IPS-15b (cell line): ENCODE results near the gene CT45A3.
"Not testable (repeated sequence)": the region's sequence is repeated elsewhere in the genome, so short reads cannot be mapped to it uniquely, and the experiment has no call there.

Source experiments
- H3K27me3 ChIP-seq: one replicate; pipeline ENCODE4 v1.6.1; 2013; ENCODE audit warnings: low read length; ENCODE audit not compliant: control insufficient read depth, insufficient read depth
- H3K36me3 ChIP-seq: one replicate; pipeline ENCODE4 v1.6.1; 2013; ENCODE audit warnings: low read length; ENCODE audit not compliant: control insufficient read depth, insufficient read depth
- H3K4me1 ChIP-seq: one replicate; pipeline ENCODE4 v1.6.1; 2013; ENCODE audit warnings: mild to moderate bottlenecking, low read length; ENCODE audit not compliant: control insufficient read depth, insufficient read depth
- H3K4me3 ChIP-seq: one replicate; pipeline ENCODE4 v1.5.1; 2013; ENCODE audit warnings: low read depth, low read length
- H3K9ac ChIP-seq: one replicate; pipeline ENCODE4 v1.6.1; 2013; ENCODE audit warnings: low read depth, mild to moderate bottlenecking, low read length
- H3K9me3 ChIP-seq: one replicate; pipeline ENCODE4 v1.6.1; 2013; ENCODE audit warnings: mild to moderate bottlenecking, low read length; ENCODE audit not compliant: control insufficient read depth, insufficient read depth

The CT45A3 gene, protein sequence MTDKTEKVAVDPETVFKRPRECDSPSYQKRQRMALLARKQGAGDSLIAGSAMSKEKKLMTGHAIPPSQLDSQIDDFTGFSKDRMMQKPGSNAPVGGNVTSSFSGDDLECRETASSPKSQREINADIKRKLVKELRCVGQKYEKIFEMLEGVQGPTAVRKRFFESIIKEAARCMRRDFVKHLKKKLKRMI

DNA sequence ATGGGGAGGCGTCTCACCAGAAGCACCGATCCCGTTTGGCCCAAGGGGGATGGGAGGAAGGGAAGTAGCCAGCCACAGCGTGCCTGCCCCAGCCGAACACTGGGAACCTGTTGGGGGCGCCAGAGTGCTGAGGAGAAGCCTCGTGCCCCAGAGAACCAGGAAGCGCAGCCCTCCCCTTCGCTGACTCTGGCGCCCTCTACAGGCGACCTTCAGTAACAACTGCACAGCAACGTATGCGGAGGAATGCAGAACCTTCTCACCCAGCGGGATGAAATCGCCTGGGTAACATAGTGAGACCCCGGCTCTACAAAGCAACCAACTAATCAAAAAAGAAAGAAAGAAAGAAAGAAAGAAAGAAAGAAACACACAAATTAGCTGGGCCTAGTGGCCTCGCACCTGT is at the start of gene CT45A3:
CT45A3 (minus strand) TSS at position 101 of the 400 bp plus-strand sequence. CDS start 3,747 bp downstream, outside the sequence.
- H3K36me3 ChIP-seq, H3K4me1 ChIP-seq, H3K4me3 ChIP-seq, H3K9me3 ChIP-seq, H3K27me3 ChIP-seq, H3K9ac ChIP-seq: not testable (repeated sequence)

DNA sequence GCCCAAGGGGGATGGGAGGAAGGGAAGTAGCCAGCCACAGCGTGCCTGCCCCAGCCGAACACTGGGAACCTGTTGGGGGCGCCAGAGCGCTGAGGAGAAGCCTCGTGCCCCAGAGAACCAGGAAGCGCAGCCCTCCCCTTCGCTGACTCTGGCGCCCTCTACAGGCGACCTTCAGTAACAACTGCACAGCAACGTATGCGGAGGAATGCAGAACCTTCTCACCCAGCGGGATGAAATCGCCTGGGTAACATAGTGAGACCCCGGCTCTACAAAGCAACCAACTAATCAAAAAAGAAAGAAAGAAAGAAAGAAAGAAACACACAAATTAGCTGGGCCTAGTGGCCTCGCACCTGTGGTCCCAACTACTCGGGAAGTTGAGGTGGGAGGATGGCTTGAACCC is 34.7 kb upstream of the CT45A3 start, which contains the start of gene CT45A6:
CT45A6 (minus strand) TSS at position 101 of the 400 bp plus-strand sequence. CDS start 3,794 bp downstream, outside the sequence.
- not testable (repeated sequence) for H3K36me3 ChIP-seq, H3K27me3 ChIP-seq, H3K9me3 ChIP-seq, H3K4me3 ChIP-seq, H3K9ac ChIP-seq, H3K4me1 ChIP-seq

DNA sequence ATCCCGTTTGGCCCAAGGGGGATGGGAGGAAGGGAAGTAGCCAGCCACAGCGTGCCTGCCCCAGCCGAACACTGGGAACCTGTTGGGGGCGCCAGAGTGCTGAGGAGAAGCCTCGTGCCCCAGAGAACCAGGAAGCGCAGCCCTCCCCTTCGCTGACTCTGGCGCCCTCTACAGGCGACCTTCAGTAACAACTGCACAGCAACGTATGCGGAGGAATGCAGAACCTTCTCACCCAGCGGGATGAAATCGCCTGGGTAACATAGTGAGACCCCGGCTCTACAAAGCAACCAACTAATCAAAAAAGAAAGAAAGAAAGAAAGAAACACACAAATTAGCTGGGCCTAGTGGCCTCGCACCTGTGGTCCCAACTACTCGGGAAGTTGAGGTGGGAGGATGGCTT is 17.4 kb upstream of the CT45A3 start, which contains the start of gene CT45A5:
CT45A5 (minus strand) TSS at position 101 of the 400 bp plus-strand sequence. CDS start 3,774 bp downstream, outside the sequence.
- not testable (repeated sequence) for H3K36me3 ChIP-seq, H3K4me1 ChIP-seq, H3K27me3 ChIP-seq

DNA sequence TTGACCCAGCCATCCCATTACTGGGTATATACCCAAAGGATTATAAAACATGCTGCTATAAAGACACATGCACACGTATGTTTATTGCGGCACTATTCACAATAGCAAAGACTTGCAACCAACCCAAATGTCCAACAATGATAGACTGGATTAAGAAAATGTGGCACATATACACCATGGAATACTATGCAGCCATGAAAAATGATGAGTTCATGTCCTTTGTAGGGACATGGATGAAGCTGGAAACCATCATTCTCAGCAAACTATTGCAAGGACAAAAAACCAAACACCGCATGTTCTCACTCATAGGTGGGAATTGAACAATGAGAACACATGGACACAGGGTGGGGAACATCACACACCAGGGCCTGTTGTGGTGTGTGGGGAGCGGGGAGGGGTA is 23.3 kb downstream of the CT45A3 start:
- H3K27me3 ChIP-seq, H3K4me1 ChIP-seq, H3K36me3 ChIP-seq, H3K9ac ChIP-seq, H3K4me3 ChIP-seq, H3K9me3 ChIP-seq: not testable (repeated sequence)

More for the DNA sequence above, 17.4 kb upstream of the CT45A3 start, which contains the start of gene CT45A5:
- not testable (repeated sequence) for H3K4me3 ChIP-seq, H3K9me3 ChIP-seq, H3K9ac ChIP-seq

DNA sequence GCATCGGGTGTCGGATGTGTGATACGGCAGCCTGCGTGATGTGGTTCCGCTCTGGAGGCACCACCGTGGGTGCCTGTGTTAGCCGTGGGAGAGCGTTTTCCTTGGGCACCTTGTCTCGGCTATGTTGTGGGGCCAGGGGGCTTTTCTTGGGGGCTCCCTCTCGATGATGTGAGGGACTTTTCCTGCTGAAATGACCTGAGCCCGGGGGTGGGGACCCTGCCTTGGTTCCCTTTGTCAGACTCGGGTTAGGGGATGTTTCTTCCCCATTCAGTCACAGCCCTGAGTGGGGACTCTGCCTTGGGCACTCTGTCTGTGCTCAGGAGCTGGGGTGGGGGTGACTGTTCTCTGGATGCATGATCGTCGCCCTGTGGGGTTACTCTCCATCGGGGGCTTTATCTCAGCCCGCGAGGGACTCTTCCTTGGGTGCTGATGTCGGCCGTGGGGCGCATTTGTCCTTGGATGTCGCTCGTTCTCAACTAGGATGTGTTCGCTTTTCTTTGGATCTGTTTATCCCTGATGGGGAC is 26.7 kb downstream of the CT45A3 start:
- no peak overlapping the region for H3K4me3 ChIP-seq
- no peak overlapping the region for H3K9ac ChIP-seq
- peaks cover 2% of the 10 kb centered on the region for H3K9me3 ChIP-seq
- H3K27me3 ChIP-seq, result no peaks in the 10 kb centered on the region
- no peaks in the 10 kb centered on the region for H3K4me1 ChIP-seq
- H3K36me3 ChIP-seq, result no peaks in the 10 kb centered on the region

DNA sequence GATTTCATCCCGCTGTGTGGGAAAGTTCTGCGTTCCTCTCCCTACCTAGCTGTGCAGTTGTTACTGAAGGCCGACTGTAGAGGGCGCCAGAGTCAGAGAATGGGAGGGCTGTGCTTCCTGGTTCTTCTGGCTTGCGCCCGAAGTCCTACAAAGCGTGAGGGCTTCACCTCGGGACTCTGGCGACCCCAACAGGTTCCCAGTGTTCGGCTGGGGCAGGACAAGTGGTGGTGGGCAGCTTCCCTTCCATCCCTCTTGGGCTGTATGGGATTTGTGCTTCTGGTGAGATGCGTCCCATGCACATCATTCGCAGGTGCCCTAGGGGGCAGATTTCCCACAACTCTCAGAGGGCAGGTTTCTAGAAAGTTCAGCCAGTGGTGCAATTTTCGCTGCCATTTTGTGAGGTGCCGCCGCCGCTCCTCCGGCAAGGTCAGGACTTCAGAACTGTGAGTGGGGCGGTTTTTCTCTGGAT is 27.3 kb downstream of the CT45A3 start:
- Histone ChIP-seq H3K9me3 (peaks cover 2% of the 10 kb centered on the region), H3K9ac (no peak overlapping the region), H3K36me3 (no peaks in the 10 kb centered on the region), H3K27me3 (no peaks in the 10 kb centered on the region), H3K4me1 (no peaks in the 10 kb centered on the region), H3K4me3 (no peak overlapping the region)

DNA sequence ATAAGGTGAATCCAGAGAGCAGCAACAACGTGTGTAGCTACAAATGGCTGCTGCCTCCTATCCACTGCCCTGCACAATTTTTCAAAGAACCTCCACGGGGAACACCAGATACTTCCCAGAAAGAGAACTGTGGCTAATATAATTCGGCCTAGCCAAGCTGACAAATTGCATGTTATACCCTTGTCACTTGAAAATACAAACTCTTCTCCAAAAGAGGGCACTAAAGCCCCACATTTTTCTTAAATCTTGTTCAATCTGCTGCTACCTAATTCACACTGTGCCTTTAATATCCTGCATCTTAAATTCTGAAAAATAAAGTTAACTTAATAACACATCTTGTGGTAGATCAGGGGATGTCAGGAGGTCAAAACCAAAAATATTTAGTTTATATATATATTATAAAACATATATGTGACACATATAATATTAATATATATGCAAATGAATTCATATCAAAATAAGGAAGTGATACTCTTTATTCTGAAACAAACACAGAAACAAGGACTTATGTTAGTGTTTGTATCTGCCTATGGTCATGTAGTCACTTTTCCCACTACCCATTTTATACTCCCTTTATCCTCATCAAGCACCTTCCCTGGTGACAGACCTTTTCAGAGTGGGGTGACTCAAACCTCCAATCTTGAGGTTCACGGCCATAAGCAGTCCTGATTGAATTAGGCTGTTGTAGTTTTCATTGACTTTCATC is 30.5 kb downstream of the CT45A3 start:
- Histone ChIP-seq H3K27me3 (no peaks in the 10 kb centered on the region), H3K9me3 (no peaks in the 10 kb centered on the region), H3K36me3 (no peaks in the 10 kb centered on the region), H3K9ac (no peak overlapping the region), H3K4me3 (no peak overlapping the region), H3K4me1 (no peaks in the 10 kb centered on the region)

DNA sequence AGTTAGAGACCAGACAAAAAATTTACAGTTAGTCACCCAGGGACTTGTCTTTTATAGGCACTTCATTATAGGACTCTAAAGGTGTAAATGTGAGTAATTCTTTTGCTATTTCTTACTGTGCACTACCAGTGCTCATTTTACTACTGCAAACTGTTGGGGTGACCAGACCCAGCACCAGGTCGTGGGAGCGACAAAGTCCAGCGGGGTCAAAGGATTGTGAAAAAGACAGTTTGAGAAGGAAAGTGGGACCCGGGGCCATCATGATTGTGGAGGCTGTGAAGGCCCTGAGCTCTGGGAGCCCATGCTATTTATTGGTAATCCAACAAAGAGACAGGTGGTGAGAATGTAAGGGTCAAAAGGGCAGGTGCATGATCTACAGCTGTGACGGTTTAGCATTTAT is 33.3 kb downstream of the CT45A3 start:
- H3K4me1 ChIP-seq, H3K27me3 ChIP-seq, H3K9ac ChIP-seq, H3K36me3 ChIP-seq, H3K4me3 ChIP-seq, H3K9me3 ChIP-seq: not testable (repeated sequence)

DNA sequence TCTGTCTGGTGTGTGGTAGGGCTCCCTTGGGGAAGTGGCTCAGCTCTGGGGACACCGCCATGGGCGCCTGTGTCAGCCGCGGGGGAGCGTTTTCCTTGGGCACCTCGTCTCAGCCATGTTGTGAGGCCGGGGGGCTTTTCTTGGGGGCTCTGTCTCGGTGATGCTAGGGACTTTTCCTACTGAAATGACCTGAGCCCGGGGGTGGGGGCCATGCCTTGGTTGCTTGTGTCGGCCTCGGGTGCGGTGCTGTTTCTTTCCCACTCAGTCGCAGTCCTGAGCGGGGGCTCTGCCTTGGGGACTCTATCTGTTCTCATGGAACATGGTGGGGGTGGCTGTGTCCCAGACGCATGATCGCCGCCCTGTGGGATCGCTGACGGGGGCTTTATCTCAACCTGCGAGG is 54.2 kb downstream of the CT45A3 start:
- no peak overlapping the region for H3K4me3 ChIP-seq
- H3K9ac ChIP-seq, result no peak overlapping the region
- H3K27me3 ChIP-seq, result no peaks in the 10 kb centered on the region
- H3K36me3 ChIP-seq, result no peaks in the 10 kb centered on the region
- H3K9me3 ChIP-seq, result no peaks in the 10 kb centered on the region
- H3K4me1 ChIP-seq, result no peaks in the 10 kb centered on the region

DNA sequence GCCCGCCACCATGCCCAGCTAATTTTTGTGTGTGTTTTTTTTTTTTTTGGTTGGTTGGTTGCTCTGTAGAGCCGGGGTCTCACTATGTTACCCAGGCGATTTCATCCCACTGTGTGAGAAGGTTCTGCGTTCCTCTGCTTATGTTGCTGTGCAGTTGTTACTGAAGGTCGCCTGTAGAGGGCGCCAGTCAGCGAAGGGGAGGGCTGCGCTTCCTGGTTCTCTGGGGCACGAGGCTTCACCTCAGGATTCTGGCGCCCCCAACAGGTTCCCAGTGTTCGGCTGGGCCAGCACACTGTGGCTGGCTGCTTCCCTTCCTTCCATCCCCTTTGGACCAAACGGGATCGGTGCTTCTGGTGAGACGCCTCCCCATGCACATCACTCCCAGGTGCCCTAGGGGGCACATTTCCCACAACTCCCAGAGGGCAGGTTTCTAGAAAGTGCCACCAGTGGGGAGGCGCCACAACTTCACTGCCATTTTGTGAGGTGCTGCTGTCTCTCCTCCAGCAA is 54.8 kb downstream of the CT45A3 start, which contains the start of gene CT45A1:
CT45A1 (plus strand) TSS at position 457 of the 507 bp plus-strand sequence. CDS start 5,302 bp downstream, outside the sequence.
- not testable (repeated sequence) for H3K4me1 ChIP-seq, H3K9ac ChIP-seq, H3K9me3 ChIP-seq, H3K27me3 ChIP-seq, H3K36me3 ChIP-seq, H3K4me3 ChIP-seq
